ENCODE results near the gene CCL28. TPM values are rescaled to one million over a fixed set of nuclear protein-coding genes. Genes with fewer than 3 reads are reported as not detected.

CCL28 gene
- total and polyA plus RNA-seq, 2 donors (not counting 3 experiments of a cell fraction or from before 2014, with no cell fraction given) = 1.2 to 1.8 TPM

- ChIA-PET CTCF (interaction anchor here (0.9 to 1.5 kb wide), 3 partner anchors 10 to 62 kb away, joined by 3 to 7 read pairs (median 4); partner anchors contain the start of genes CCL28 and TMEM267), POLR2A (no interaction called here)
- Histone ChIP-seq H3K27ac (ENCODE audit: insufficient read depth, low read depth, low read length) (no peak overlapping the region), H3K79me2 (ENCODE audit: control insufficient read depth, insufficient read depth, low read length) (no peaks in the 10 kb centered on the region), H3K9me1 (replicated peaks; ENCODE audit: control insufficient read depth, extremely low read depth, insufficient read depth, low read length) (no peaks in the 10 kb centered on the region), H3K36me3 (ENCODE audit: control insufficient read depth in 2 of 2, extremely low read depth in 1 of 2, insufficient read depth in 2 of 2, low read length in 2 of 2) (no peaks in the 10 kb centered on the region), H2AFZ (ENCODE audit: low read depth, low read length) (no peak overlapping the region), H3K4me3 (replicated peaks in 1 of 3; ENCODE audit: insufficient read depth in 1 of 3, low read depth in 1 of 3, low read length in 3 of 3) (no peak overlapping the region), H3K27me3 (ENCODE audit: control insufficient read depth in 2 of 2, insufficient read depth in 2 of 2, low read length in 2 of 2) (peaks cover 3 to 5% of the 10 kb centered on the region in 2 experiments), H3K9ac (replicated peaks; ENCODE audit: extremely low read depth, insufficient read depth, low read length) (no peak overlapping the region), H3K4me2 (ENCODE audit: insufficient read depth, low read length) (peak overlapping the region; percentile 13), H3K4me1 (ENCODE audit: control insufficient read depth, extremely low read depth, insufficient read depth, low read length) (no peaks in the 10 kb centered on the region), H4K20me1 (replicated peaks; ENCODE audit: control insufficient read depth, extremely low read depth, insufficient read depth, low read length) (no peaks in the 10 kb centered on the region), H3K9me3 (replicated peaks; ENCODE audit: control insufficient read depth, insufficient read depth, low read length) (no peaks in the 10 kb centered on the region)
- dilution Hi-C loops (cut with MboI; ENCODE audit: extremely low pct_ligation_motif_present, low sequenced_read_pairs) (no loop called here), intact Hi-C loops (cut with micrococcal nuclease) (no loop called here)
- BruUV-seq (replicated peaks) = no TSS peak
- FAIRE-seq (peak; percentile 84), DNase-seq (ENCODE audit: low read depth, low spot score) (peak; percentile 82)
- TF ChIP-seq POLR2A (IDR thresholded peaks at IDR 0.05; ENCODE audit: low read depth, low read length) (no peak), CTCF (IDR thresholded peaks at IDR 0.05; ENCODE audit: extremely low read depth in 1 of 2, insufficient read depth in 1 of 2, low read depth in 1 of 2, low read length in 2 of 2) (no peak), MYC (IDR thresholded peaks at IDR 0.05; ENCODE audit: low read depth, low read length) (no peak), EZH2 (IDR thresholded peaks at IDR 0.05; ENCODE audit: borderline replicate concordance, low read depth, low read length, severe bottlenecking) (no peak), POLR2AphosphoS5 (IDR thresholded peaks at IDR 0.05; ENCODE audit: insufficient read depth, low read depth, low read length) (no peak), FOS (IDR thresholded peaks at IDR 0.05; ENCODE audit: borderline replicate concordance, insufficient read depth, low read length) (no peak), GATA2 (IDR thresholded peaks at IDR 0.05; ENCODE audit: insufficient read depth, insufficient read length, low read depth, low read length) (no peak), MAX (IDR thresholded peaks at IDR 0.05; ENCODE audit: insufficient read depth, insufficient read length) (no peak), JUN (IDR thresholded peaks at IDR 0.05; ENCODE audit: borderline replicate concordance, insufficient read depth, insufficient read length, low read depth) (no peak)
These were observed 10.0 kb upstream of the CCL28 start for GRCh38 chr5:43422143-43422542.

All from endothelial cell of umbilical vein (primary cell).